GM18873 (cell line): ENCODE measurements around the gene IFNA17.
A peak's percentile ranks its signal among the peaks of the same experiment; 100 is the strongest.
"Not testable (repeated sequence)": the region's sequence is repeated elsewhere in the genome, so short reads cannot be mapped to it uniquely, and the experiment has no call there.

Experiments
- ATAC-seq: cut with Tn5 transposase; IDR thresholded peaks from one replicate; pipeline ENCODE4 v1.9.1; 2021; ENCODE audit warnings: mild to moderate bottlenecking, moderate library complexity, moderate number of reproducible peaks; ENCODE audit not compliant: unreplicated experiment, low FRiP score

IFNA17 gene

DNA sequence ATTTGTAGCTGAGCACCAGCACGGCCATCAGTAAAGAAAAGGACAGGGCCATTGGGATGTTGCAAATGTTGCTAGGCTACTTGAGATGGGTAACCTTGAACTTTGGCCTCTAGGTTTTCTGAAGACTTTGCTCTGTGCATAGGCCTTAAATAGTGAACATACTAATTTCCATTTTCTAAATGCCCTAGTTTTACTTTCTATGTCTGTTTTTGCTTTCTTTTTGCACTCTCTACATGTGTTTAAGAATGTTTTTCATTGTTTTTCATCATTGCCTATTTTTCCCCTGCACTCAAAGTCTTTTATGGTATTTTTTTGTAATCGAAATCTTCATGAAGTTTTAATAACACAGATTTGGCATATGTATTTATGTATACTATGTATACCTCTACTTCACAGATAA lies at the start of gene IFNA17:
IFNA17 (minus strand) TSS at position 101 of the 400 bp plus-strand sequence; CDS start at position 52, 49 bp downstream.
- no peak for ATAC-seq

DNA sequence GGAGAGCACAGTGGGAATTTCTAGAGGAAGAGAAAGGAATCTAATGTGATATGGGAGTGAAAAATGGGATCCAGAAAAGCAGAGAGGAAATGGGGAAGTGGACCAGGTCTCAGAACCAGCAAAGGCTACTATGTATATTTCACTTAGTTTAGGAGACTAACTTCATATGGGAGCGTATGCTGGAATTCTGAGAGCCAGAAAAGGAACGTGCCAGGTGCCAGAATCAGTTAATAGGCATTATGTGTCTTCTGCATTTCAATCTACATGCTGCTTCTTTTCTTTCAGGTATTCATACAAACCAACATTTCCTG lies 40.3 kb upstream of the IFNA17 start:
- no peak for ATAC-seq

DNA sequence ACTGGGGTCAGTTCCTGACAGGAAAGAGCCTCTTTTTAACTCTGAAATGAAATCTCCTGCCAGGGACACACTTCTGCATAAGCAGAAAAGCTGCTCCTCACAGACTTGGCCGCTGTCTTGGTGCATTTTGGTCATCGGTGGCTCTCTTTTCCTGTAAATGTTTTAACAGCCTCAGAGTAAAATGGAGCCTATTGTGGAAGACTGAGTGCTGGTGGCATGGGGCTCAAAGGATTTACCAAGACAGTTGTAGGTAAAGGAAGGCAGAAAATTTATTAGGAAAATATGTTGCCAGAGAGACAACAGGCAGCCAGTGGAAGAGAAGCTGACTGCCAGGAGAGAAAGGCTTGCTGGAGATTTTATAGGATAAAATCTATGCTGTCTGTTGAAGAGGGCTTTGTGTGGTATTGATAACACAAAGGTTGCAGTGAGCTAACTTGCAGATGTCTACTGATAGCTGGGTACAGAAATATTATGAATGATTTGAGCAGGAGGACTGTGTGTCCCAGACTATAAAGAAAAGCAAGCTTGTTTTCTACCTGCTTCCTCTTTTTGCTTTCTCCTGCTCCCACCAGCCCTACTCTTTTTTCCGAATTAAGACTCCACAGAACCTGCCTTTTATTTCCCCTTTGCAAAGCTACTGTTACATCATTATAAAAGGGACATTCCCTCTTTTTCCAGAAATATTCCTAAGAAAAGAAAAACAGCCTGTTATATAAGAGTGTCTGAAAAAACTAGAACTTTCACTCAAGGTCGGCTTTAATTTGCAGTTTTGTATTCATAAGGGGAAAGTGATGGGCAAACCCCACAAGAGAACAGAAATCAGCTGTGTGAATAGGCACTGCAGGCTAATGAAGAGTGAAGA lies 39.7 kb upstream of the IFNA17 start:
- no peak for ATAC-seq

DNA sequence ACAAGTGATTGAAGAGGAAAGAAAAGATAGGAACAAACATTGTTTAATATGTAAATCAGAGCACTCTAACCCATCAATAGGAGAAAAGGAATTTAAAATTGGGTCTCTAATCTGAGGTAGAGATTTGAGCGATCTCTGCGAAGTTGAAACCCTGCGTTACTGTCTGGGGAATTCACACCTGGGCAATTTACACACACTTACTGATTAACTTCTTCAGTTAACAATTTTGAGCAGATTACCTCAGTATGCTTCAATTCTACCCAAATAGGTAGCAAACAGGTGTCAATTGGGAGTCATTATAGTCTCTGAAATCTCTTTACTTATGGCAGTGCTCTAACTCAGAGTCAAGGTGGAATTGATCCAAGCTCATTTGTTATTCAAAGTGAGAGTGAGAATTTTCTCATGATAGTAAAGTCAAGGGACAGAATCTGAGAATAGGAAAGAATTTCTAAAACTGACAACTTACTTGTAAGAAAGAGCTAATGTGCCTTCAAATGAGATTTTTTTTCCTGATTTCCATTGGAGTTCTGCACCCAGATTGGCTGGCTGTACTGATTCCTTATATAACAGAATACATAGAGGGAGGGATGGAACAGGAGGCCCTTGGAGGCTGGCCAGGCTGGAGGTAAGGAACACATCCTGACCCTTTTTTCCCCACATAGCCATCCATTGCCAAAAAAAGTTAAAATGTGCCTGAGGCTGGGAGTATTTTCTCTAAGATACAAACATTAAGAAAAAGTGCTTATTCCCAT lies 38.9 kb upstream of the IFNA17 start:
- ATAC-seq, result no peak

DNA sequence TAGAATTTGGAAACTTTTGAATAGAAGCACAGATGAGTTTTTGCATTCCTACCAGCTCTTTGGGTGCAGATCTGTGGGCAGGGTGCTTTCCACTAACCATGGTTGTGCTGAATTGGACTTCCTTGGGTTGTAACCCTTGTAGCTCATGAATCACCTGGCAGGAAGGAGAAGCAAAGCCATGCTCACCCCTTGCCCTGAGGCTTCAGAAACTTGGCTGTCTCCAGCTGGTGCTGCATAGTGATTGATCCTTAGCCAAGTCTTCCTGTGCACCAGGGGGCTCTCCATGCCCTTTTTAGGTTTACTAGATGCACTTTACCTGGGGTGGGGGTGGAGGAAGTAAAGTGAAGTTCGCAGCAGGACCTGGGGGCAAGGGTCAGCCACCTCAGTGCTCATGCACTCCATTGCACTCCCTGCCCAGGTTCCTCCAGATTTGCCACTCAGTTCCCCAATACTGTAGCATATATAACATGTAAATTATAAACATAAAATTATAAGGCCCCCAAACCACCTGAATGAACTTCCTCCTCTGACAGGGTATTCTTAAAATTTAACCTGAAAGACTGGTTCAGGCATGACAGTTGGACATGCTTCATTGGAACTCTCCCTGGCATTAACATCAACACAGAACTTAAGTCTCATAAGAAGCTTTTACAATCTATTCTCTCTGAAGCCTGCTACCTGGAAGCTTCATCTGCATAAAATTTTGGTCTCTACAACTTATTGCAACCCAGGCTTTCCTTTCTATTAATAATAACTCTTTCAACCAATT lies 37.6 kb upstream of the IFNA17 start:
- no peak for ATAC-seq

DNA sequence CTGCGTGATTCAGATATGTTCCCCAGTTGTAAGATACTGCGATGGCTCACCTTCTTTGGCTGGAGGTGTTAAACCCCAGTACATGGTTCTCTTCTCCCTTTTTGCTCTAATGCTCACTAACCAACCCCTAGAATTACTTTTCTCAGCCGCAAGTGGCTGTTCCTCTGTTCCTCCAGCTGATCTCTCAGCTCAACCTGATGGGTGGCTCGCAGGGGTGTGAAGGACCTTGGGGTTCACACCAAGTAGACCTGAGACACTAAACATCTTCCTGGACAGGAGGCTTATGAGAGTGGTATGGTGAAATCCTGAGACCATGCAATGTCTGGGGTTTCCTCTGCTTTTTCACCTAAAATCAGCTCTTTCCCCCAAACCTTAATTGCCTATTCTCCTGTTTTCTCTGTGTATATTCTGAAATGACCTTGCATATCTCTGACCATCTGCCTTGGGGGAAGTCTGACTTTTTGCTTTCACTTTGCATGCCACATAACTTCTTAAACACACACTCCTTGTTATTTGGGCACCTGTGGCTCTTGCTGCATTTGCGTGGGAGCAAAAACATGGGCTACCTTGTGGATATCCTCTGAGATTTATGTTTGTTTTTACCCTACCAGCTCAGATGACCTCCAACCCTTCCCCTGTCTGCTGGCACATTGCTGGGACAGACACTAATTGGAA lies 27.7 kb upstream of the IFNA17 start:
- no peak for ATAC-seq

DNA sequence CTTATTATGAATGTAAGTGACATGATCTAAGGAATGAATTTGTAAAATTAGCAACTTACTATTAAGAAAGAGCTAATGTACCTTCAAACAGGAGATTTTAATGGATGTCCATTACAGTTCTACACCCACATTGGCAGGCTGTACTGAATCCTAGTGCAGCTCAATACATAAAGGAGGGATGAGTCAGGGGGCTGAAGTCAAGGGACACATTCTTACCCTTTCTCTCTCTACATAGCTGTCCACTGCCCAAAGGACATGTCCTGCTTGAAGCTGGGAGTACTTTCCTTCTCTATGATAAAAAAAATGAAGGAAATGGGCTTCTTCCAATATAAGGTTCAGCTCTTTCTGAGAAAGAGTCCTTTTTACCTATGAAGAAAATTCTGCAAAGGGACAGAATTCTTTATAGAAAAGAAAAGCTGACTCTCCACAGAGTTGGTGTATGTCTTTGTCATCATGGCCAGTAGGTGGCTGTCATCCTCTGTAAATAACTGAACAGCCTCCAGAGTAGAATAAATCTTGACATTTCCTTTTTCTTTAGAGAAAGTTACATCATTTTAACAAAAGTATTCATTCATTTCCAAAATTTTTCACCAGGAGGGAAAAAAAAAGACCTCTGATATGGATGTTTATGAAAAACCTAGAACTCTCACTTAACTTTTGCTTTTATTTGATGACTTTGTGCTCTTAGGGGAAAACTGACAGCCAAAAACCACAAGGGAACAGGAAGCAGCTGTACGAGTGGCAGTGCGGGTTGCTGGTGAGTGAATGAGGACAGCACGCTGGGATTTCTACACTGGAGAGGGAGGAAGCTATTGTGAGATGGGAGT lies 24.9 kb upstream of the IFNA17 start:
- peak; percentile 48 for ATAC-seq

DNA sequence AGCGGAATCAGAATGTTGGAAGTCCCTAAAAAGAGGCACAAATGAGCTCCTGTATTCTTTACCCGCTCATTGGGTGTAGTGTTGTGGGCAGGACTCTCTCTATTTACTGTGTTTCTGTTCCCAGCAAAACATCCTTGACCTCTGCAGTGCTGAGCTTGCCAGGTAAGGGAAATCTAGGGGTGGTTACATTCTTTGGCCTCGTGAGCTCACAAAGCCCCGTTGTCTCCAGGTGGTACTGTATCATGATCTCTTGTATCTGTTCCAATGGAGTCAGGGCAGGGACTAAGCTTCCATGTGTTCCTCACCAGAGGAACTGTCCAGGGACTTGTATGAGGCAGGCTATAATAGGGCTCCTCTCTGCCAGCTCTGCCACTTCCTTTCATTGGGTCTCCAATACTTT lies 23.6 kb upstream of the IFNA17 start:
- ATAC-seq, result no peak

DNA sequence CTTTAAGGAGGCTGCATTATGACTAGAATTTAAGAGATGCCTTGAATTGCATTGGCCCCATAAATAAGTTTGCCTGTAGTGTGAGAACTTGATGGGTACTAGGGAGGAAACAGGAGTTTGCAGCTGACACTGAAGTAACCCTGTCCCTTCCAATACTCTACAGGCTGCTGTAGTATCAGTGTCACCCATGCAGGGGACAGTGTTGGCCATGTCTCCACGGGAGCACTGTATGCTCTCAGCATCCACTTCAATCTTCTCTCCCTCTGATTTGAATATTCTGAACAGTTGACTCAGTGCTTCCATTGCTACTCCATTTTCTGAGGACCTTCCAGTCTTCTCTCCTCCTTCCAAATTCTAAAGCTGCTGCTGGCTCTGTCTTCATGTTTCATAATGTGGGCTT lies 23.2 kb upstream of the IFNA17 start:
- ATAC-seq, result no peak

DNA sequence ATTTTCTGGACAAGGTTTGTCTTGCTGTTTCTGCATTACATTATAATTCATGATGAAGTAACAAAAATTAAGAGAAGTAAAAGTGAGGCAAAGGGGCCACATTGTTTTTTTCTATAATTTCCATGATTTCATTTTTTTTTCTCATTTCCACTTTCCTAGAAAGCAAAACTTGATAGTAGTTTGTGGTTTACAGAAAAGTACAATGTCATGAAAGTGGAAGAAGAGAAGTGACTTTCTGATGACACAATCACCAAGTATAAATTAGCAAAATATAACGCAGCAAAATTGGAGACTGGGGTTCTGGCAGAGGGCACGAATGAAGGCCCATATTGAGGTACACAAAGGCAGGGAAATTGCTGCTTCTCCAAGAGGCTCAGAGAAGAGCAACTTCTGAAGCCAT lies 16.8 kb upstream of the IFNA17 start:
- no peak for ATAC-seq

DNA sequence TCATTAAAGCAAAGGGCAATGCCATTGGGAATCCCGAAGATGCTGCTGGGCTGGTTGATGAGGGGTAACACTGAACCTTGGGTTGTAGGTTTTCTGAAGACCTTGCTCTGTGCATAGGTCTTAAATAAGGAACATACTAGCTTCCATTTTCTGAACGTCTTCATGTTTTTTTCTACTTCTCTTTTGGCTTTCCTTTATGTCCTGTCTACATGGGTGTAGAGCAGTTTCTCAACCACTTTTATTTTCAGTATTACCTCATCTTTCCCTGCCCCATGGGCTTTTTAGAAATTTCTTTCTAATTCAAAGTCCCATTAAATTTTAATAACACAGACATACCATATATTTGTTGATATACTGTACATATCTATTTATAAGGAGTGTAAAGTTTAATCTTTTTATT lies 11.9 kb upstream of the IFNA17 start, which contains the start of gene IFNA14:
IFNA14 (minus strand) TSS at position 95 of the 400 bp plus-strand sequence; CDS start at position 25, 70 bp downstream.
- ATAC-seq, result no peak

DNA sequence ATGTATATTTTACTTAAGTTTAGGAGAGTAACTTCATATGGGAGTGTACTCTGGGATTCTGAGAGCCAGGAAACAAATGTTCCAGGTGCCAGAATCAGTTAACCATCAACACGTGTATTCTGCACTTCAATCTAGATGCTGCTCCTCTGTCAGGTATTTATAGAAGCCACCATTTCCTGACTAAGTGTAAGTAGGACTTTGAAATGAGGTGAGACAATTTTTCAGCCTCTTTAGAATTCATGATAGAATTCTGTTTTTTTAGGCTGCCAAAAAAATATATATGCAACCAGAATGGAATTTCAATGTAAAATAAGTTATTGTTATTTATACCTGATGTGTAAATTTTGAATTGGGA lies 8.3 kb upstream of the IFNA17 start:
- ATAC-seq, result not testable (repeated sequence)

DNA sequence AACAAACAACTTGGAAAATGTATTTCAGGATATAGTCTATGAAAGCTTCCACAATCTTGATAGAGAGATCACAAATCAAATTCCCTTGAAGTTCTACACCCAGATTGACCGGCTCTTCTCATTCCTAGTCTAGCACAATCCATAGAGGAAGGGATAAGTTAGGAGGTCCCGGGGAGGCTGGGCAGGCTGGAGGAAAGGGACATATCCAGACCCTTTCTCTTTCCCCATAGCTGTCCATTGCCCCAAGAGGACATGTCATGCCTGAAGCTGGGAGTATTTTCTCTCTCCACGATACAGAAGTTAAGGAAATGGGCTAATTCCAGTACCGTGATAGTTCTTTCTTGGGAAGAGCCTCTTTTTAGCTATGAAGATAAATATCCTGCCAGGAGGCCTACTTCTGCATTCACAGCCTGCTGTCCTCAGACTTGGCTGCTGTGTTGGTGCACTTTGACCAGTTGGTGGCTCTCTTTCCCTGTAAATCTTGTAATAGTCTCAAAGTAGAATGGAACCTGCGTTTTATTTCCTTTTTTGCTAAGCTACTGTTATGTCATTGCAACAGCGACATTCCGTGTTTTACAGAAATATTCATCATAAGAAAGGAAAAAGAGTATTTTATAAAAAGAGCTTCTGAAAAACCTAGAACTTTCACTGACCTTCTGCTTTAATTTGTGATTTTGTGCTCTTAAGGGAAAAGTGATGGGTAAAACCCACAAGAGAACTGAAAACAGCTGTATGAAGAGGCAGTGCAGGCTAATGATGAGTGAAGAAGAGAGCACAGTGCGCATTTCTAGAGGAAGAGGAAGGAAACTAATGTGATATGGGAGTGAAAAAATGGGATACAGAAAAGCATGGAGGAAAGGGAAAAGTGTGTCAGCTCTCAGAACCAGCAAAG lies 7.7 kb upstream of the IFNA17 start:
- ATAC-seq, result peak; percentile 57

DNA sequence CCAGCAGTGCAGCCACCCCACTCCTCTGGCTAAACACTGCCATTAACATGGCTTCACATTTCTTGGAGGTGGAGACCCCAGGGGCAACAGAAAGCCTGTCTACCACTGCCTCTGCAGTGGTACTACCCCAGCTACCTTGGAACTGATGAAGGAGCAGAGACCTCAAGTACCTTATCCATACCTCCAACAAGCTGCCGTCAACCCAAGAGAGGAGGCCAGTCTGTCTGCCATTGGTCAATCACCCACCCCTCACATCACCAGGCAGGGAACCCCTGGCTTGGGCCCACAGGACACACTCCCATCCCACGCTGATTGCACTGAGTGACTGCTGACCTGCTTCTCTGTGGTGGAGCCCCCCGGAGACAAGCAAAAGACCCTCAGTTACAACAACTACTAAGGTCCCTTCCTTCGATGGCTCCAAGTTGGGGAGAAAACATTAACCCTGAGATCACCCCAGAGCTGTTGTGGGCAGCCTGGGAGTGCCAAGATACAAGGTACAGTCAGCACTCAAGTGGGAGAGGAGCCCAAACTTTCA lies 6.2 kb upstream of the IFNA17 start:
- no peak for ATAC-seq

DNA sequence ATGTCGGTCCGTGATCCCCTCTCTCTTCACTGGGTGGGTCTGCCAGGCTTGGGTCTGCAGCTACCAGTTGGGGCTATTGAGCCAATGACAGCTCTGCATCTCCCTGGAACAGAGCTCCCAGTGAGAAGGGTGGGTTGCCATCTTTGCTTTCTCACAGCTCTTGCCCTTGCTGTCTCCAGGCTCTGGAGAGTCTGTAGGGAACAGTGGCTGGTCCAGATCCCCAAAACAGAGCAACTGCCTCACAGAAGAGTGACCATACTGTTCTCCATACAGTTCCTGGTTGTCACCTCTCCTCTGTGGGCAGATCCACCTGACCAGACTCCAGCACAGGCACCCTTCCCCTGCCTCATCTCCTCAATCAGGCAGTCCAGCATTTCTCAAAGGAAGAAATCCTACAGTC lies 5.2 kb upstream of the IFNA17 start:
- no peak for ATAC-seq

DNA sequence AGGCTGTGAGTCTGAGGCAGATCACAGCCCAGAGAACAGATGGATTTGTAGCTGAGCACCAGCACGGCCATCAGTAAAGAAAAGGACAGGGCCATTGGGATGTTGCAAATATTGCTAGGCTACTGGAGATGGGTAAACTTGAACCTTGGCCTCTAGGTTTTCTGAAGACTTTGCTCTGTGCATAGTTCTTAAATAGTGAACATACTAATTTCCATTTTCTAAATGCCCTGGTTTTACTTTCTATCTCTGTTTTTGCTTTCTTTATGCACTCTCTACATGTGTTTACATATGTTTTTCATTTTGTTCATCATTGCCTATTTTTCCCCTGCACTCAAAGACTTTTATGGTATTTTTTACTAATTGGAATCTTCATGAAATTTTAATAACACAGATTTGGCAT lies 10.8 kb downstream of the IFNA17 start, which contains the start of gene IFNA16:
IFNA16 (minus strand) TSS at position 101 of the 400 bp plus-strand sequence; CDS start at position 95, 6 bp downstream.
- not testable (repeated sequence) for ATAC-seq

DNA sequence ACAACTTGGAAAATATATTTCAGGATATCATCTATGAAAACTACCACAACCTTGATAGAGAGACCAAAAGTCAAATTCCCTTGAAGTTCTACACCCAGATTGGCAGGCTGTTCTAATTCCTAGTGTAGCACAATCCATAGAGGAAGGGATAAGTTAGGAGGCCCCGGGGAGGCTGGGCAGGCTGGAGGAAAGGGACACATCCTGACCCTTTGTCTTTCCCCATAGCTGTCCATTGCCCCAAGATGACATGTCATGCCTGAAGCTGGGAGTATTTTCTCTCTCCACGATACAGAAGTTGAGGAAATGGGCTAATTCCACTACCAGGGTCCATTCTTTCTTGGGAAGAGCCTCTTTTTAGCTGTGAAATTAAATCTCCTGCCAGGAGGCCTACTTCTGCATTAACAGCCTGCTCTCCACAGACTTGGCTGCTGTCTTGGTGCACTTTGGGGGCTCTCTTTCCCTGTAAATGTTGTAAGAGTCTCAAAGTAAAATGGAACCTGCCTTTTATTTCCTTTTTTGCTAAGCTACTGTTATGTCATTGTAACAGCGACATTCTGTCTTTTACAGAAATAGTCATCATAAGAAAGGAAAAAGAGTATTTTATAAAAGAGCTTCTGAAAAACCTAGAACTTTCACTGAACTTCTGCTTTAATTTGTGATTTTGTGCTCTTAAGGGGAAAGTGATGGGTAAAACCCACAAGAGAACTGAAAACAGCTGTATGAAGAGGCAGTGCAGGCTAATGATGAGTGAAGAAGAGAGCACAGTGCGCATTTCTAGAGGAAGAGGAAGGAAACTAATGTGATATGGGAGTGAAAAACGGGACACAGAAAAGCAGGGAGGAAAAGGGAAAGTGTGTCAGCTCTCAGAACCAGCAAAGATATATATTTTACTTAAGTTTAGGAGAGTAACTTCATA lies 14.4 kb downstream of the IFNA17 start:
- ATAC-seq, result peak; percentile 67
